H9 (cell line): ENCODE measurements around the gene PTMA. TPM values are rescaled to one million over a fixed set of nuclear protein-coding genes. Genes with fewer than 3 reads are reported as not detected.
A peak's percentile ranks its signal among the peaks of the same experiment; 100 is the strongest.

Experiments used
- DNase-seq: peaks from one replicate; pipeline ENCODE4 v3.0.0-alpha.2; 2017
- H2AFZ ChIP-seq: one replicate; pipeline ENCODE4 v1.6.1; 2013; ENCODE audit warnings: mild to moderate bottlenecking, low read length, control low read depth, moderate library complexity
- H2AK5ac ChIP-seq: 2 replicates; pipeline ENCODE4 v1.6.1; 2013; ENCODE audit warnings: low read length, control low read depth, mixed read lengths; ENCODE audit not compliant: insufficient read length
- H2BK120ac ChIP-seq: one replicate; pipeline ENCODE4 v1.6.1; 2013; ENCODE audit warnings: low read depth, mild to moderate bottlenecking, low read length, control low read depth, inconsistent platforms; ENCODE audit not compliant: poor library complexity, severe bottlenecking
- H2BK12ac ChIP-seq: 2 replicates; pipeline ENCODE4 v1.6.1; 2013; ENCODE audit warnings: low read length, control low read depth, mixed read lengths, low read depth; ENCODE audit not compliant: insufficient read length
- H2BK15ac ChIP-seq: 2 replicates; pipeline ENCODE4 v1.6.1; 2013; ENCODE audit warnings: low read depth, low read length, control low read depth
- H2BK20ac ChIP-seq: one replicate; pipeline ENCODE4 v1.6.1; 2013; ENCODE audit warnings: low read depth, mild to moderate bottlenecking, low read length, control low read depth, inconsistent platforms; ENCODE audit not compliant: poor library complexity, severe bottlenecking
- H2BK5ac ChIP-seq: 2 replicates; pipeline ENCODE4 v1.6.1; 2013; ENCODE audit warnings: low read length, control low read depth, mixed read lengths; ENCODE audit not compliant: insufficient read length
- H3K14ac ChIP-seq: 2 replicates; pipeline ENCODE4 v1.6.1; 2013; ENCODE audit warnings: low read length, control low read depth; ENCODE audit not compliant: insufficient read depth
- H3K18ac ChIP-seq: 2 replicates; pipeline ENCODE4 v1.6.1; 2013; ENCODE audit warnings: low read depth, mild to moderate bottlenecking, mixed read lengths, low read length, control low read depth; ENCODE audit not compliant: insufficient read length
- H3K23ac ChIP-seq: 2 replicates; pipeline ENCODE4 v1.6.1; 2013; ENCODE audit warnings: low read length, control low read depth, mixed read lengths, low read depth; ENCODE audit not compliant: insufficient read length
- H3K23me2 ChIP-seq: 2 replicates; pipeline ENCODE4 v1.6.1; 2013; ENCODE audit warnings: low read depth, mild to moderate bottlenecking, mixed read lengths, low read length, control low read depth; ENCODE audit not compliant: insufficient read length, poor library complexity, severe bottlenecking
- H3K27ac ChIP-seq: 2 replicates; pipeline ENCODE4 v1.5.1; 2013; ENCODE audit warnings: low read length, control low read depth, mixed read lengths, low read depth; ENCODE audit not compliant: insufficient read length
- H3K27me3 ChIP-seq: 2 replicates; pipeline ENCODE4 v1.6.1; 2013; ENCODE audit warnings: low read length, control low read depth, inconsistent platforms; ENCODE audit not compliant: insufficient read depth
- H3K4ac ChIP-seq: 2 replicates; pipeline ENCODE4 v1.6.1; 2013; ENCODE audit warnings: low read depth, mild to moderate bottlenecking, control low read depth, inconsistent platforms, low read length, moderate library complexity
- H3K4me1 ChIP-seq: 2 replicates; pipeline ENCODE4 v1.6.1; 2013; ENCODE audit warnings: low read length, control low read depth, inconsistent platforms; ENCODE audit not compliant: insufficient read depth
- H3K4me2 ChIP-seq: 2 replicates; pipeline ENCODE4 v1.6.1; 2013; ENCODE audit warnings: low read length, control low read depth, mixed read lengths; ENCODE audit not compliant: insufficient read length, insufficient read depth
- H3K56ac ChIP-seq: 2 replicates; pipeline ENCODE4 v1.6.1; 2013; ENCODE audit warnings: low read depth, mild to moderate bottlenecking, mixed read lengths, low read length, control low read depth; ENCODE audit not compliant: insufficient read length
- H3K79me1 ChIP-seq: 2 replicates; pipeline ENCODE4 v1.6.1; 2013; ENCODE audit warnings: low read depth, mild to moderate bottlenecking, moderate library complexity, low read length, control low read depth, inconsistent platforms; ENCODE audit not compliant: insufficient read depth, poor library complexity, severe bottlenecking
- H3K79me2 ChIP-seq: 2 replicates; pipeline ENCODE4 v1.6.1; 2013; ENCODE audit warnings: low read length, control low read depth, inconsistent platforms; ENCODE audit not compliant: insufficient read depth
- H3K9ac ChIP-seq: 2 replicates; pipeline ENCODE4 v1.6.1; 2013; ENCODE audit warnings: low read length, control low read depth, mixed read lengths; ENCODE audit not compliant: insufficient read length; ENCODE audit errors: extremely low read depth
- H3K9me3 ChIP-seq: one replicate; pipeline ENCODE4 v1.6.1; 2013; ENCODE audit warnings: low read depth, low read length, inconsistent platforms; ENCODE audit not compliant: control insufficient read depth
- H3T11ph ChIP-seq: one replicate; pipeline ENCODE4 v1.6.1; 2013; ENCODE audit warnings: mild to moderate bottlenecking, low read length, control low read depth, inconsistent platforms
- H4K20me1 ChIP-seq: one replicate; pipeline ENCODE4 v1.6.1; 2013; ENCODE audit not compliant: control insufficient read depth, insufficient read length, insufficient read depth
- H4K5ac ChIP-seq: 2 replicates; pipeline ENCODE4 v1.6.1; 2013; ENCODE audit warnings: low read depth, mild to moderate bottlenecking, mixed read lengths, low read length, control low read depth; ENCODE audit not compliant: insufficient read length
- H4K8ac ChIP-seq: replicated peaks from 2 replicates; pipeline ENCODE4 v1.6.1; 2013; ENCODE audit warnings: low read length, control low read depth, mixed read lengths, low read depth; ENCODE audit not compliant: insufficient read length
- H4K91ac ChIP-seq: 2 replicates; pipeline ENCODE4 v1.6.1; 2013; ENCODE audit warnings: low read depth, mild to moderate bottlenecking, moderate library complexity, mixed read lengths, low read length, control low read depth; ENCODE audit not compliant: insufficient read length
- H3K27ac Mint-ChIP-seq, 3 experiments: 2 replicates in 2 of 3; 3 replicates in 1 of 3; pipeline ENCODE4 v1.8.0; 2020 to 2021; ENCODE audit warnings: mixed read lengths in 3 of 3, mild to moderate bottlenecking in 1 of 3, moderate library complexity in 1 of 3
- H3K27me3 Mint-ChIP-seq: 2 replicates; pipeline ENCODE4 v1.8.0; 2021; ENCODE audit warnings: low read depth, mild to moderate bottlenecking, moderate library complexity, mixed read lengths
- H3K36me3 Mint-ChIP-seq, 3 experiments: 2 replicates in 2 of 3; 3 replicates in 1 of 3; pipeline ENCODE4 v1.8.0; 2020 to 2021; ENCODE audit warnings: low read depth in 3 of 3, mixed read lengths in 3 of 3; ENCODE audit not compliant: insufficient read depth in 1 of 3
- H3K4me1 Mint-ChIP-seq, 2 experiments: 2 replicates each; pipeline ENCODE4 v1.8.0; 2020; ENCODE audit warnings: mixed read lengths in 2 of 2
- H3K4me3 Mint-ChIP-seq, 2 experiments: 2 replicates in 1 of 2; 3 replicates in 1 of 2; pipeline ENCODE4 v1.8.0; 2020 to 2021; ENCODE audit warnings: mild to moderate bottlenecking in 2 of 2, mixed read lengths in 2 of 2, moderate library complexity in 1 of 2
- H3K9me3 Mint-ChIP-seq, 2 experiments: 2 replicates in 1 of 2; 3 replicates in 1 of 2; pipeline ENCODE4 v1.8.0; 2020; ENCODE audit warnings: mild to moderate bottlenecking in 2 of 2, mixed read lengths in 2 of 2, moderate library complexity in 1 of 2
- WGBS: extraction: QIAGEN DNeasy Blood & Tissue Kit; methylation state at CpG from one replicate; pipeline ENCODE4 v1.1.7; 2013; ENCODE audit warnings: missing lambda C conversion rate, low lambda C conversion rate, mixed read lengths; ENCODE audit not compliant: insufficient read length; ENCODE audit errors: extremely low coverage; 5-methylcytosine and 5-hydroxymethylcytosine counted together
- total RNA-seq: library from RNA; stranded (reverse); gene quantifications from 2 replicates; pipeline ENCODE4 v1.2.1, GENCODE V29; 2021
- TF ChIP-seq, protein P1 (sequence below): fragments of 200-600 bp; sonication (generic); conservative IDR thresholded peaks from 3 replicates; pipeline ENCODE4 v1.8.0; 2021; ENCODE audit warnings: antibody characterized with exemption, mild to moderate bottlenecking

Gene PTMA
- total RNA-seq, 1 experiment from 2014 or later: 1,963 TPM

DNA sequence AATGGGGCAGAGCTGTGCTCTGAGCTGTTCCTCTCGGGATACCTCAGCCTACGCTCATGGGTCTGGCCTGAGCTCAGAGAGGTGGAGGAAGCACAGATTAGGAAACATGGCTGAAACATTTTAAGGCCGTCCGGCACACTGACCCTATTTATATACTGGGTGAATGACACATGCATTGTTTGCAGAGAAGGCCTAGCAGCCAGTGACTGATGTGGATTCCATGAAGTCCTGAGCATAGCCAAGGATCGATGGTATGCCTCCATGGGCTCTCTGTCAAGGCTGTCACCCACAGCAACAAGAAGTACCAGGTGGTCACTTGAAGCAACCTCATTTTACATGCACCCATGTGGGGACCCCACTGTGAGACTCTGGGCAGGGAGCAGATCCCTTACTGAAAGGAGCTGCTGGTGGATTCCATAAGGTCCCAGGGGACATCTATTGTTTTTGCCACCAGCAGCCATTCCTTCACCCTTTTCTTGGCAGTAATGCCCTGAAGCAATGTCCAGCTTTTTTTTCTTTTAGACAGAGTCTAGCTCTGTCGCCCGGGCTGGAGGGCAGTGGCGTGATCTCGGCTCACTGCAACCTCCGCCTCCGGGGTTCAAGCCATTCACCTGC is 8.4 kb downstream of the PTMA start:
- Mint-ChIP-seq H3K9me3 (peaks cover 0 to under 1% of the 10 kb centered on the region in 2 experiments; a peak in 1 of 5 replicates), H3K4me1 (peaks cover 32 to 40% of the 10 kb centered on the region in 2 experiments), H3K4me3 (no peak overlapping the region; a peak in 1 of 5 replicates), H3K27me3 (peaks cover 8% of the 10 kb centered on the region), H3K36me3 (peaks cover 14 to 30% (median 20%) of the 10 kb centered on the region in 3 experiments), H3K27ac (peak overlapping the region in 2 of 3 experiments; percentile 39 to 74; a peak in 3 of 7 replicates)
- no peak overlapping the region for H3K18ac ChIP-seq
- no peak overlapping the region for H3K23ac ChIP-seq
- H4K91ac ChIP-seq: no peak overlapping the region
- no peaks in the 10 kb centered on the region for H3K9me3 ChIP-seq
- H3K23me2 ChIP-seq: peaks cover 2% of the 10 kb centered on the region
- H2BK12ac ChIP-seq: no peak overlapping the region
- H3K4ac ChIP-seq: no peak overlapping the region
- no peak overlapping the region for H2BK120ac ChIP-seq
- H3K79me2 ChIP-seq: peaks cover 8% of the 10 kb centered on the region; the same call in 1 of the 2 replicates
- no peak for DNase-seq
- H3K9ac ChIP-seq: no peak overlapping the region
- H3K27me3 ChIP-seq: no peaks in the 10 kb centered on the region
- H2BK5ac ChIP-seq: no peak overlapping the region
- TF ChIP-seq, protein P1, sequence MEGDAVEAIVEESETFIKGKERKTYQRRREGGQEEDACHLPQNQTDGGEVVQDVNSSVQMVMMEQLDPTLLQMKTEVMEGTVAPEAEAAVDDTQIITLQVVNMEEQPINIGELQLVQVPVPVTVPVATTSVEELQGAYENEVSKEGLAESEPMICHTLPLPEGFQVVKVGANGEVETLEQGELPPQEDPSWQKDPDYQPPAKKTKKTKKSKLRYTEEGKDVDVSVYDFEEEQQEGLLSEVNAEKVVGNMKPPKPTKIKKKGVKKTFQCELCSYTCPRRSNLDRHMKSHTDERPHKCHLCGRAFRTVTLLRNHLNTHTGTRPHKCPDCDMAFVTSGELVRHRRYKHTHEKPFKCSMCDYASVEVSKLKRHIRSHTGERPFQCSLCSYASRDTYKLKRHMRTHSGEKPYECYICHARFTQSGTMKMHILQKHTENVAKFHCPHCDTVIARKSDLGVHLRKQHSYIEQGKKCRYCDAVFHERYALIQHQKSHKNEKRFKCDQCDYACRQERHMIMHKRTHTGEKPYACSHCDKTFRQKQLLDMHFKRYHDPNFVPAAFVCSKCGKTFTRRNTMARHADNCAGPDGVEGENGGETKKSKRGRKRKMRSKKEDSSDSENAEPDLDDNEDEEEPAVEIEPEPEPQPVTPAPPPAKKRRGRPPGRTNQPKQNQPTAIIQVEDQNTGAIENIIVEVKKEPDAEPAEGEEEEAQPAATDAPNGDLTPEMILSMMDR: no peak
- H4K5ac ChIP-seq: no peak overlapping the region
- H2BK20ac ChIP-seq: no peak overlapping the region
- no peaks in the 10 kb centered on the region for H3K4me1 ChIP-seq
- no peak overlapping the region for H4K8ac ChIP-seq
- H3K27ac ChIP-seq: no peak overlapping the region
- no peak overlapping the region for H2AK5ac ChIP-seq
- H3K56ac ChIP-seq: no peak overlapping the region
- no CpG with 5 or more reads among the region's 11 CpGs for WGBS
- H2BK15ac ChIP-seq: no peak overlapping the region
- no peaks in the 10 kb centered on the region for H3K79me1 ChIP-seq
- no peaks in the 10 kb centered on the region for H4K20me1 ChIP-seq
- no peak overlapping the region for H3T11ph ChIP-seq
- H3K14ac ChIP-seq: no peak overlapping the region
- no peak overlapping the region for H3K4me2 ChIP-seq
- no peak overlapping the region for H2AFZ ChIP-seq
